ENCODE measurements around the gene NKAIN1.

GRCh38 chr1:31196685-31197084, 43.0 kb downstream of the NKAIN1 start:
- TF ChIP-seq EZH2 (IDR thresholded peaks at IDR 0.05; ENCODE audit: low read length) = no peak
- TF ChIP-seq CTCF (optimal IDR thresholded peaks at IDR 0.05 in 1 of 3, IDR thresholded peaks at IDR 0.05 in 1 of 3, conservative IDR thresholded peaks at IDR 0.05 in 1 of 3; ENCODE audit: extremely low read depth in 1 of 3, insufficient read depth in 2 of 3, low read length in 3 of 3) = no peak
